Activated CD4-positive, alpha-beta T cell treated with anti-CD3 and anti-CD28 coated beads for 24 hours (primary cell): Measurements from ENCODE around the gene FOXA3.

ENCODE experiments used
- DNase-seq, 2 donors: peaks; one replicate each; pipeline ENCODE4 v3.0.0-alpha.2; 2020; ENCODE audit warnings: low read depth in 2 of 2

FOXA3 gene

GRCh38 chr19:45919678-45920077 is 55.6 kb downstream of the FOXA3 start:
- DNase-seq = no peak

- DNase-seq = no peak
These were observed 56.3 kb downstream of the FOXA3 start for GRCh38 chr19:45920458-45920857.

DNA sequence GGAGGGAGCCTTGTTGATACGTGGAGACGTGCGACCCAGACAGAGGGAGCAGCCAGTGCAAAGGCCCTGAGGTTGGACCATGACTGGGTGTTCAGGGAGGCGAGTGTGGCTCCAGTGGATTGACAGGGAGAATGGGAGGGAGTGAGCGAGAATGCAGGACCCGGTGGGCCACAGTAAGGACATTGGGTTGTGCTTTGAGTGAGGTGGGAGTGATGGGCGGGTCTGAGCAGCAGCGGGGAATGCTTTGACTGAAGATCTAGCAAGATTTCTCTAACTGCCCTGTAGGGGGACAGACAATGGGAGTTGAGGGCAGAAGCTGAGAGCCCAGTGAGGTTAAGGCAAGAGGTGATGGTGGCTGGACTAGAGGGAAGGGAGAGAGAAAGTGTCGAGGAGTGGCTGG is 58.2 kb downstream of the FOXA3 start:
- DNase-seq = no peak
